HuH-7 (cell line): ENCODE measurements around the gene PCSK6.
"Not testable (repeated sequence)": the region's sequence is repeated elsewhere in the genome, so short reads cannot be mapped to it uniquely, and the experiment has no call there.

Experiments
- DNase-seq: peaks from one replicate; pipeline ENCODE4 v3.0.0; 2011; ENCODE audit warnings: low spot score

The PCSK6 gene

DNA sequence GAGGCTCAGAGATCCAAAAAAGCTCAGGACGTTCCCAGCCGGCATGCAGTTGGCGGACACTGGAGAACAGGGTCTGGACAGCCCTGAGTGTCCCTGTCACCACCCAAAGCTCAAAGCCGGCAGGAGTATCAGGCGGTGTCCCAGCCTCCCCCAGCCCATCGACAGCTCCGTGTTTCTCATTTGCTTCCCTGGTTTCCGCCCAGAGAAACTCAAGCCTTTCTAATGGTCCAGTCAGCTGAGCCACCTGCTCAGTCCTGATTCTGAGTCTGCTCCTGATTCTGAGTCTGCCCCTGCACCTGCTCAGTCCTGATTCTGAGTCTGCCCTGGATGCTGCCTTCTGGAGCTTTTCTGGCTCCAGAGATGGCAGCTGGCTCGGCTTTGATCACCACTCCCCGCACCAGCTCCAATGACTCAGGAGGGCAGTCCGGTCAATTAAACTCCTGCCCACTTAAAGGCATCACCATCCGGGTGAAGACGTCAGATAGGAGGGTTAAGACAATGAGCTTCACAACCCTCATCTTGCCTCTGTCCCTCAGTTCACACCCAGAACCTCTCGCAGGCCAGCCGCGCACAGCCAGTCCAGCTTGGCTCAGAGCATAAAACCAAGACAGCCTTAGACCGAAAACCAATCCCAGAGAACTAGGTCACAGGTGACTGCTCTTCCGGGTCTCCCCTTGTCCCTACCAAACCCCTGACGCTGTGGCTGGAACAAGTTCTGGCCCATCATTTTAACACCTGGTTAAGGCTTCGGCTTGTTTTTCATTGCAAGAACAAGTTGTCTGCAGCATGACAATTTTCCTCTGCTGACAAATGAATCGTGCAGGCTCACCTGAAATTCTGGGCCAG lies 6.8 kb downstream of the PCSK6 start:
- no peak for DNase-seq

DNA sequence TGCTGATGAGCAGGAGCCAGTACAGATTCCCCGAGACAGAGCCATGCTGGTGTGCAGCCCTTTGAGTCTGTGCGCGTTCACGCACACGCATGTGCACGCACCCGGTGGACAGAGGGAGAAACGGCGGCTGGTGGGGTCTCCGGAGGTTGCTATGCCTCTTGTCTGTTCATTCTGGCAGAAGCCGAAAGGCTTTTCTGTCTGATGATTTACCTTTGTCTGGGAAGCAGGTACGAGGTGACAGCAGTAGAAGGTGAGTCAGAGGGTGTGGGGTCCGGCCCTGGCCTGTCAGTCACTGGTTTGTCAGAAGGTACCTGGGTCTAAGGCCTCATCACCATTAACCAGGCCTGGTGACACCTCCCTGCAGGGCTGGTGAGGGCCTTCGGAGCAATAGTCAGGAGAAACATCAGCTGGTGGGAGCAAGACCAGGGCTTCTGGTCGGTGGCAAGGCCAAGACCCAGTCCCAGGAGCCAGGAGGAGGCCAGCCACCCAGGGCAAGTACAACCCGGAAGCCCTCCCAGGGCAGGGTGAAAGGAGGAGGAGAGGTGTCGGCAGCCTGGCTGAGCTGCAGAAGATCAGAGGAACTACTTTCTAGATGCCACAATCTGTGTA lies 7.5 kb downstream of the PCSK6 start:
- no peak for DNase-seq

DNA sequence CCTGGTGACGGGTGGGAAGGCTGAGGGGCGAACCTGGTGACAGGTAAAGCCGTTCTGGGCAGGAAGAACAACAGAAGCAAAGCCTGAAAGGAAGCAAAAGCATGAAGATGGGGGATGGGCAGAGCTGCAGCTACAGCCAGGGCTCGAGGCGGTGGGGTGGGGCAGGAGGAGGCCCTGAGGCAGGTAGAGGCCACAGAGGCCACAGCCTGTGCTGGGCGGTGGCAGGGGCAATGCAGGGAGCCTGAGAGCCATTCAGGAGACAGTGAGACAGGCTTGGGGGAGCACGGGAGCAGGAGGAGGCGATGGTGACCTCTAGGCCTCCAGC lies 8.2 kb downstream of the PCSK6 start:
- no peak for DNase-seq

DNA sequence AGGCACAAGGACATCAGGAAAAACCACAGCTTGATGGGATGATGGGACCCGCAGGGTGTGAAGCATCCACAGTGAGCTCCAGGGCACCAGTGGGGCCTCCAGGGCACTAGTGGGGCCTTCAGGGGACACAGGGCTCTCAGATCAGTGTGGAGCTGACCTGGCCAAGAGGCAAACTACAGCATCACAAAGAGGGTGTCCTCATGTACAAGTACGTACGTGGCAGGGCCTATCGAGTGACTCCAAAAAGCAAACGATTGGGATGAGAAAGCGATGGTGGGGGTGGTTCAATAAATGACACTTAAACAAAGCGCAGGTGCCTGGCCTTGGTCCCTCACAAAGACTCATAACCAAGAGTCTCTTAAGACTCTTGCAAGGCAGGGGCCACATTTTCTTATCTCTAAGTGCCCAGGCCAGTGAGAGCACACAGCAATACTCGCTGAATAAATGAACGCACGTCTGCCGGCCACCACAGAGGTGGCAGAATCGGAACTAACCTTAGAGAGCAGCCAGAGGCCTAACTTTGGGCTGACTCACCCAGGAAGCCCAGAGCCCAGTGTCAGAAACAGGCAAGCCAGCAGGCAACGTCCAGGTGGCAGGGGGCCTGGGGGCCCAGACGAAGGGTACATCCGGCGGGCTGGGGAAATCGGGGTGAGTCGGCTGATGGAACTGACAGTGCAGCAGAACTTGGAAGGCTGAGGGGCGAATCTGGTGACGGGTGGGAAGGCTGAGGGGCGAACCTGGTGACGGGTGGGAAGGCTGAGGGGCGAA lies 8.7 kb downstream of the PCSK6 start:
- no peak for DNase-seq

DNA sequence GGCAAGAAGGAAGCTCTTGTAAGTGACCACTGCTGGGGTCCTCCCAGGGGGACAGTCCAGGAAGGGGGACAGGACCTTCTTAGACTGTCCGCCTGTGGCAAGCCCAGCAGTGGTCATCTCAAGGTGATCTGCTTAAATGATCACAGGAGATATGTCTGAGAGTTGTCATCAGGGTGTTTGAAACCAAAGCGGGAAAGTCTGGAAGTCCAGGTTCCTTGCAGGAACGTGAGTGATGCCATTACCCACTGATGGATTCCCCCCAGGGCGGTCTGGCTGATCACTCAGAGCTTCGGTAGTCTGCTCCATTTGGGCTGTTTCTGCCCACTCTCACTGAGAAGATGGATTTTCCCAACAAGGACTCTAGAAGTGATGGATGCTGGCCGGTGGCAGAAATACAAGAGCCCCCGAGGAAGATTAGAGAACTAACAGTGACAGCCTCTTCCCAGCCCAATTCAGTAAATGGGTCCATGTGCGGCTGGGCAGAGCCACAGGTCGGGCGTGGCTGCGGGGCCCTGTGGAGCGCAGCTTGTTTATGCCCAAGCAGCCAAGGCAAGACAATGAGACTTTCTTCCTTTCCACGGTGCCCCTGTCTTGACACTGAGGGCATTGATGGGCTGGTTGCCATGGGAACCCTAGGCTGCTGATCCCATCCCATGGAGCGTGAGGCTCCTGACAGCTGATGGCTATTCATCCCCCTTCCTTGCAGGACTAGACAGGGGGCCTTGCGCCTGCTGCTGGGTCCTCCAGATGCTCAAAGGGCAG lies 9.5 kb downstream of the PCSK6 start:
- no peak for DNase-seq

DNA sequence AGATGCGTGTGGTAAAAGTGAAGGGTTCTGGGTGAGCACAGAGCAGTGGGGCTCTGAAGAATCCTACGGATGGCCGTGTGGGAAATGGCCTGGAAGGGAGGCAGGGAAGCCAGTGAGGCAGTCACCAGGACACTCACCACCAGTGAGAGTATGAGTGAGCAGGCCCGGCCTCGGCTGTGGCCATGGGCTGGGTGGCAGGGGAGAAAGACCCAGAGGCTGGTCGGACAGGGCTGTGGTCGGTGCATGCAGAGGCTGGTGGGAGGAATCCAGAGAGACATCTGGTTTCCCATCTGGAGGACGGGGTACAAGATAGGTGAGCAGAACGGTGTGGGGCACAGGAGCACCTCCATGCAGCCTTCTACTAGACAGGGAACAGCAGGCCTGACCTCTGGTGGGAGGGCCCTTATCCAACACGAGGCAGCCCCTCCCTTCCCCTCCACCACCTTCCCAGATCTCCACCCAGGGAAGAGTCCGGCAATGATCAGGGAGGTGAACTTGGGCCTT lies 10.1 kb downstream of the PCSK6 start:
- DNase-seq, result no peak

DNA sequence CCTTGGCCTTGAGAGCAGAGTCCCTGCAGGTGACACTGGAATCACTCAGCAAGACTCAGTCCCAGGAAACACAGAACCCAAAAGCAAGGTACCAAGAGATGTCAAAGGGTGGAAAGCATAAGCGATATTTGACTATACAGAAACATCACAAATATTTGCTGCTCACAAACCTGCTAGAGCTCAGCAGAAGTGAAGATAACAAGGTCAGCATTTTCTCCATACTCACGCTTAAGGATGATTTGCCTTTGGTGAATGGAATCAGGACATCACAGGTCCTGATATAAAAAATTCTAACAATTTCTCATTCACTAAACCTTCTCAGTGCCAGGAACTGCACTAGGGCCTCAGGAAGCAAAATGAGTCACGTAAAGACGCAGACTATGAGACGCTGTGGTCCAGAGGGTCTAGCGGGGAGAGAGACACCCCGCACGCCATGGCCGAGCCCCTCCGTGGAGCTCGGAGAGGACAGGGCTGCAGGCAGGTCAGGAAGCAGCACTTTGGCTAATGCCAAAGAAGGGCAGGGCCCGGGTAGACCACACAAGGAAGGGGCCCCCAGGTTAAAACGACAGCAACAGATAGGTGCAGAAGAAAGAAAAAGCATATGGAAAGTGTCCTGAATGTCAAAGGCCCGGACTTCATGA lies 10.7 kb downstream of the PCSK6 start:
- no peak for DNase-seq

DNA sequence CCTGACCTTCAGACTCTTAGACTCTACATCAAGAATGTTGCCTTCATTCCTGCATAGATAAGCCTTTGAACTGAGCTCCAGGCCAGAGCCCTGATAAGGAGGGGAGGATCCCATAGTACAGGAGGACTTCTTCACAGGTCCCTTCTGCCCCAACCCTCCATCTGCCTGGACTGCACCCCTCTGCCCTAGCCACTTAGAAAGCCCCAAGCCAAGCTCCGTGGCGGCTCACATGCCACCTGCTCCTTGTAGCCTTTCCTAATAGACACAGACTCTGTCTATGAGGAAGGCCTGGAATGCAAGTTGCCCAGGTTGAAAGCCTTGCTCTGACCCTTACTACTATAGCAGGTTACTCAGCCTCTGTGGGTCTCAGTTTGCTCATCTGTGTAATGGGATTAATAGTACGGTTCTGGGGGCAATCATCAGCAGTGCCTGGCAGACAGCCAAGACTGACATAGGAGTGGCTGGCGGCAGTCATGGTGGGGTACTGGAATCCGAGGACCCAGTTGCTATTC lies 11.6 kb downstream of the PCSK6 start:
- peak; percentile 63 for DNase-seq

DNA sequence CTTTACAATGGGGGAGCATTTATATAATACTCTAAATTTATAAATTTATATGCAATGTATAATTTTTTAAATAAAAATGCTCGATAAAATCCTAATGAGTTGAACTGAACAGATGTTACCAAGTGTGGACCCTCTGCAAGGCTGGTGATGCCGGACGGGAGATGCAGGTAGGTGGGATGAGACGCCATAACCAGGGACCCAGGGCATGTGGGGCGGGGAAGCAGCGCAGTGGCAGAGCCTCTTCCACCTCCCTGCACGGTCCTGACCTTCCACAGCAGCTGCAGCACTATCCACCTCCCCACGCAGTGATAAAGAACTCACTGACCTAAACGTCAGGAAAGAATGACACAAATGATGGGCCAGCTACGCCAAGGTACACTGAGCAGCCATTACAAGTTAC lies 12.8 kb downstream of the PCSK6 start:
- no peak for DNase-seq

DNA sequence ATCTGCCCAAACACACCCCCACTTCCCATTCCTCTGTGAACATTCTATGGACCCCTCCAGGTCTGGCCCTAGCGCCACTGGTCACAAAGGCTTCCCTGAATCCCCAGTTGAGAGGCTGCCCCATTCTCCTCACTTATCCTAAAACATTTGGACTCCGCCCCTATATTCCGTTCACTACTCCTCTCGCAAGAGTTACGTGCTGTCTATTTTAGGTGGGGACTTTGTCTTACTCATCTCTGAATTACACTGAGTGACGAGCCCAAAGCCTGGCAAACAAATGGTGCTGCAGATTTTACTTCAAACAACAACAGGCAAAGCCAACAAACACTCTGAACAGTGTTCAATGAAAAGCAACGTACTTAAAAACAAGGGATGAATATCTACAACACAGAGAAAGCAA lies 14.5 kb downstream of the PCSK6 start:
- no peak for DNase-seq

DNA sequence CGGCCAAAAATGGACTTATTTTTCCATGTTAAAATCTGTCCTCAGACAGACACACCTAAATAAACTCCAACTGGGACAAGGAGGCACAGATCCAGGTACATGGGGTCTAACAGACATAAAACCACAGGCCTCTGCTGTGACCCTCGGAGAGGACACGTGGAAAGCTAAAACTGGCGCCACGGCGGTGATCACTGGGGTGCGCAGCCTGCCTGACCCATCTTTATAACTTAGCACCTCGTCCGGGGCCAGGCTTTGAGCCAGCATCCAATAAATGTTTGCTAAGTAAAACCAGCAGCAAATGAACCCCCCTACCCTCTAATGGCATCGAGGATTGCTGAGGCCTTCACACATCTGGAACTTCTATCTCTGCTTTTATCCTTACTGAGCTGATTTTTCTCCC lies 15.3 kb downstream of the PCSK6 start:
- DNase-seq, result no peak

DNA sequence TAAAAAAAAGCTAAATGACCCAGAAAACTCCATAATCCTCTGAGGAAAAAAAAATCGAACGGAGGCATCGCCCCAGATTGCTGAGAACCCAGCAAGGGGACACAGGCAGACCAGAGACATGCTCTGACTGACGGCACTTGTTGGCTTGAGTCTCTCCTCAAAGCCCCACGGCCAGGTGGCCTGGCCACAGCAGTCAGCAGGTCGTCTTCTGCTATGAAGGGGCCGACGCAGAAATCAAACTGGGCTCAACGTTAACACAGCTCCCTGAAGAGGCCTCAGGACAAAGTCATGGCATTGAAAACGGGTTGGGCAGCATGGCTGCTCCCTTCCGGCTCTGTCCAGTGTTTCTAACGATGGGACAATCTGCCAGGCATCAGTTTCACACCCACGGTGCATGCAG lies 17.5 kb downstream of the PCSK6 start:
- no peak for DNase-seq

DNA sequence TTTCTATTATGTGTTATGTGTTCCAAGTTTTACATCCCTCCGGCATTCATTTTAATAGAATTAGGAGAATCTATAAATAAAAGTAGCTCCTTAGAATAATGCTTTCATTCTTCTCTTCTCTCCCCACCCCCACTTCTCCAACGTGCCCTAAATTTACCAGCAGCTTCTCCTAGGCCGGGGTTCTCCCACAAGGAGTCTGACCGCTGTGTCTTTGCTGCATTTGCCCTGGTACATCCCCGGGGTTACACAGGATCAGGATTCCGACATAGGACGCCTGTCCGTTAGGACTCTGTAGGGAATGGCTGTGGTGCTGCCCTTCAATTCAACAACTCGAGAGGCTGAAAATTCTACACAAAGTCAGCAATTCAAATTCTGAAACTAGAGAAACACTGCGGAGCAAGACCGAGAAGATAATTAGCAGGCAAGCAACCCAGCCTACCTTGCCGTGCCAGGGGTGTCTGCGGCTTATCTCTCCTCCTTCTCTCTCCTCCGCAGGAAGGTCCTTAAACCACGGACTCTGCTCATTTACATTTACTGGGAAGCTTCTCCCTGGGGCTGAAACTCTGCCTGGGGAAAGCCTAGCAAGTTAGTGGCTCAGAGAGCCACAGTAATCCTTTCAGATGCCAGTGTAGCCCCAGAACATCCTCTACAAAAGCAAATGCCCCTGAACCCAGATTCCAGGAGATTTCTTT lies 18.8 kb downstream of the PCSK6 start:
- DNase-seq, result no peak

DNA sequence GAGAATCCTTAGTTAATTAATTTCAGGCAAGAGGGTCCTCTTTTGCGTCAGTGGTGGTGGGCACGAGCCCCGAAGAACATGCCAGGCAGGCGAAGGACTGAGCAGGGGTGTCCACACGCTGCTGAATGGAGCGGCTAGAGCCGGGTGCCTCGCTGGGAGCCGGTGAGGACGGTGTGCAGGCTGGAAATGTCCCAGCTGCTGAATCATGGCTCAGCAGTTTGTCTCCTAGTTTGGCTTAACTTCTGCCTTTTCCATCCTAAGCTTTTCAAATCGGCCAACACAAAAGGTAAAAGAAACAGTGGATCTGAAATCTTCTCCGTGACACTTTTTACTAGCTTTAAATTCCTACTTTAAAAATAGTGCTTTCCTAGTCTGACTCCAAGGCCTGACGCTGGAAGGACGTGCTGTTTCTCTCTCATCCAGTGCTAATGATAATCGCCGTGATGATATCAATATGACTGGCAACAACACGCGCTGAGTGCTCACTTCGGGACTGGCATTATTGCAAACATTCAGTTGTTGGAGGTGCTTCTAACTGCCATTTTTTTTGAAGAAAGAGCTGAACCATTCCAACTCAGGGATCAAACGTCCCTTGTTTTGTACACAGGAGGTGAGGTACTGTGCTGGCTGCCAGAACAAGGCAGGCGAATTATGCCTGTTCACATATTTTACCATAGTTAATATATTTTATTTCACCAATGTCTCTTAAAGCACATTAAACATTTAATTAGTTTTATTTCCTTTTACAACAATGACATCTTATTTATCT lies 19.8 kb downstream of the PCSK6 start:
- DNase-seq, result no peak

DNA sequence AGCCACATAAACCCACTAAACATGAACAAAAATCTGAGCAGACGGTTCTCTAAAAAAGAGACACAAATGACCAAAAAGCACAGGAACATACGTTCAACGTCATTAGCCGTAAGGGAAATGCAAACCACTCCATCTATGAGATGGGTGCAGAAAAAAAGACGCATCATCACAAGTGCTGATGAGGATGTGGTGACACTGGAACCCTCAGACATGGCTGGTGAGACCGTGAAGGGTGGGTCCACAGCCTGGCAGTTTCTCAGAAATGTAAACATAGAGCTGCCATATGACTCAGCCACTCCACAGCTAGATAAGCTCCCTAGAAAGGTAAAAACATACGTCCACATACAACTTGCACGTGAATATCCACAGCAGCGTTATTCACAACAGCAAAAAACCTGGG lies 23.3 kb downstream of the PCSK6 start:
- no peak for DNase-seq

DNA sequence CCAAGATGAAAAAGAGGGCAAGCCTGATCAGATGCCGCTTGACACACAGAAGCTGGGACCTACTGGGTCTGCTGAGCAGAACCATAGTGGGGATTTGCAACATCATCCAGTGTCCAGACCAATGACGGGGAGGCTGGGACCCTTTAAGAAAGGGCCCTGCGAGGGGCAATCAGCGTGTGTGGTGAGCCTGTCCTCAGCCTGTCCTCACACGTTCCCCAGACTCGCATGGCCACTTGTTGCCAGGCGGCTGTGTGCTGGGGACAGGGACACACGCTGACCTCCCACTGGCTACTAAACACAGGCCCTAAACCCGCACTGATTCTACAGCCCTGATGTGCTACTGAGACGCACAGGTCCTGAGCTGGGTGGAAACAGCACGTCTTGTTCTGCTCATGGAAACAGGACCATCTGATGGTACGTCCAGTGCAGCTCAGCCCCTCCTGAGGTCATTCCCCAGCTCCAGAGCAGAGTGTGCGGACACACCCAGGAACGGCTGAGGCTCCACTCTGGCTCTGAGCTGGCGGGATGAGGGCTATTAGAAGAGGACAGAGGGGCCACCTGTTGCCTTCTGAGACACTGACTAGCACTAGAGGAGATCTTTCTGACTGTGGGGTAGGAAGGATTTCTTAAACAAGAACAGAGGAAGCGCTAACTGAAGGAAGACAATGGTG lies 24.4 kb downstream of the PCSK6 start:
- no peak for DNase-seq

DNA sequence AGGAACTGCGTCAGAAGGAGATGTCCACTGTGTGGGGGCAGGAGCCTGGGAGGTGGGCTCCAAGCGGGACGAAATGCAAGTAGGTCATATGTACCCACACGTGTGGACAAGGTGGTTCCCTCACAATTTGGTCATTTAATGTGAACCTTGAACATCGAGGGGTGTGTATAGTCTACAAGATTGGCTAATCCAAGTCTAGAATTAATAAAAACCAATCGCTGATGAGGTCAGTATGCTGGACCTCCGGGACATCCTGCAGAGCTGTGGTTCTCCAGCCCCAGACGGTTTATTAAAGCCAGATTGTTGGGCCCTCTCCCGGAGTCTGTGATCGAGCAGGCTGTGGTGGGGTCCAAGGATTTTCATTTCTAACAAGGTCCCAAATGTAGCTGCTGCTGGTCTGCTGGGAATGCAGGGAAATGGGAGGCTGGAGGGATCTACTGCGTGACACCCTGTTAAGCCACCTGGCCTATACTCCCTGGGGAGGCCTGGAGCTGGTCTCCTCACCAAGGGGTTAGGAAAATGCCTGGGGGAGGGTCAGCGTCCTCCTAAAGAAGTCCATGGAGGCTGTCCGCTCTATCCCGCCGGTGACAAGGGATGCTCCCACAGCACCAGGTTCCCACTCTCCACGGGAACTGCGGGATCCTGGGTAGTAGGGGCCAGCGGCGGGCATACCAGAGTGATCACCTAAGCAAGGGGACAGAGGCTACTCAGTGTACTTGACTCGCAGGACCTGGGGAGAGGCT lies 25.1 kb downstream of the PCSK6 start:
- no peak for DNase-seq

DNA sequence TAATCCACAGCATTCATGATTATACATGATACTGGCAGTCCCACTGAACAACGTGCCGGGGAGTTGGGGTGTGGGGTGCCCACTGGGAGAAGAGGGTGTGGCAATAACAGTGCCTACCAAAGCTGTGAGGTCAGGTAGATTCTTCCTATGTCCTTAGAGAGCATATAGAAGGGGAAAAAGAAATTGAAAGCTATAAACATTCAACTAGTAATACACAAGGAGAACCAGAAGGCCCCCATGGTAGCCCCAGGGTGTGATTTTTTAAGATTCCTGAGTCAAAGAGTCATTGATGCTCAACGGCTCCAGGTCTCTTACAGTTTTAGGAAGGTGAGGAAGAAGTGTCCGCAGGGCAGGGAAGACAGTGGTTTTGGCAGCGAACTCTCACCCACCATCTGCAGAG lies 25.8 kb downstream of the PCSK6 start:
- not testable (repeated sequence) for DNase-seq

DNA sequence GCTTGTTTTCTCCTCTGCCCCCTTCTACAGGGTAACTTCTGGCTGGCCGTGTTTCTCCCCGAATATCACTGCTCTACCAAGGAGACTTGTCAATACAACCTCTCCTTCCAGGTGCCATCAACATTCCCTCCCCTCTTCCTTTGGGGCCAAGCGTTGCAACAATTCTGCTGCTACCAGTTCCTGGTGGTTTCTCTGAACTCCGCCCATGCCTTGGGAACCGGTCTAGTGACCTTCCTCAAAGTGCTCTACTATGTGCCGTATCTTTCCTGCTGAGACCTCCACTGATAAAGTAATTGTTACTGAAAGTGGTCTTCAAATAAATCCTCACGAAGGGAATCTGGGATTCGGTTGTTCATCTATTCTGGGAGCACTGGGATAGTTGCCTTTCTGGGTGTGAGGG lies 26.2 kb downstream of the PCSK6 start:
- no peak for DNase-seq
